Activated CD8-positive, alpha-beta memory T cell treated with anti-CD3 and anti-CD28 coated beads, Interleukin-2, amount 50 U/mL, for 4 hours (primary cell): Measurements from ENCODE around the gene CAPN13.
"Not testable (repeated sequence)": the region's sequence is repeated elsewhere in the genome, so short reads cannot be mapped to it uniquely, and the experiment has no call there.

Experiments used
- DNase-seq: peaks from one replicate; pipeline ENCODE4 v3.0.0-alpha.2; 2020

CAPN13 gene

GRCh38 chr2:30697242-30698103 is 109.8 kb downstream of the CAPN13 start:
- not testable (repeated sequence) for DNase-seq

DNA sequence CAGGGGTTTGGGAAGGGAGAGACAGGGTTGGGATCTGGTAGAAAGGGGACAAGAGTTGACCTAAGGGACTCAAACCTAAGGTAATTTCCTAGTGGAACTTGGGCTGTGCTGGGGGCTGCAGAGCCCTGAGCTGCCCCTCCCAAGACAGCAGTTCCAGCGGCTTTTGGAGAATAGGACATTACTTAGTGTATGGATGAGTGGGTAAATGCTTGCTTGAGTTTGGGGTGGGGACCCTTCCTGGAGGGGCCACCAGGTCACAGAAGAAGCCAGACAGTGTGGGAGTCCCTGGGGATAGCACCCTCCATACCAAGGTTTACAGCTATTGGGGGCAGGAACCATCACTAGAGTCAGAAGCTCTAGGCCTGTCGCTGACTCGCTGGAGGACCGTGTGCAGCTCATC is 111.5 kb downstream of the CAPN13 start:
- no peak for DNase-seq

- no peak for DNase-seq
These were observed 112.8 kb downstream of the CAPN13 start for GRCh38 chr2:30694286-30695055.

DNA sequence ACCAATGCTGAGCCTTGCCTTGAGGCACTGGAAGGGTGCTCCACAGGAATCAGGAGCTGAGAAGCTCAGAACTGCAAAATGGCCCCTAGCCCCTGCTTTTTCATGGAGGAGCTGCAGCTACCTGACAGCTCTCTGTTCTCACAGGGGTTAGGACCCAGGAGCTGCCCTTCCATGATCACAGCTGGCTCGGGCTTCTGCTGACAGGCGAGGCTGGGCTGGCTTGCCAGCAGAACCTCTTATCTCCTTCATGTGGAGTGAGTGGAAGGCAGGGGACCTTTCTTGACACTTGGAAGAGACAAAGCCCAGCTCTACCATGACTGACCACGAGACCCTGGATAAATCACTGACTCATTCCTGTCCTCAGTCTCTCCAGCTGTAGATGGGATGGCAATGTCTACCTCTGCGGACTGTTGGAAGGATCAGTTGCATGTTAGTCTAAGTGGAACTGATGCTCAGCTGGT is 113.4 kb downstream of the CAPN13 start:
- DNase-seq, result no peak

GRCh38 chr2:30692829-30693275 is 114.4 kb downstream of the CAPN13 start:
- no peak for DNase-seq

DNA sequence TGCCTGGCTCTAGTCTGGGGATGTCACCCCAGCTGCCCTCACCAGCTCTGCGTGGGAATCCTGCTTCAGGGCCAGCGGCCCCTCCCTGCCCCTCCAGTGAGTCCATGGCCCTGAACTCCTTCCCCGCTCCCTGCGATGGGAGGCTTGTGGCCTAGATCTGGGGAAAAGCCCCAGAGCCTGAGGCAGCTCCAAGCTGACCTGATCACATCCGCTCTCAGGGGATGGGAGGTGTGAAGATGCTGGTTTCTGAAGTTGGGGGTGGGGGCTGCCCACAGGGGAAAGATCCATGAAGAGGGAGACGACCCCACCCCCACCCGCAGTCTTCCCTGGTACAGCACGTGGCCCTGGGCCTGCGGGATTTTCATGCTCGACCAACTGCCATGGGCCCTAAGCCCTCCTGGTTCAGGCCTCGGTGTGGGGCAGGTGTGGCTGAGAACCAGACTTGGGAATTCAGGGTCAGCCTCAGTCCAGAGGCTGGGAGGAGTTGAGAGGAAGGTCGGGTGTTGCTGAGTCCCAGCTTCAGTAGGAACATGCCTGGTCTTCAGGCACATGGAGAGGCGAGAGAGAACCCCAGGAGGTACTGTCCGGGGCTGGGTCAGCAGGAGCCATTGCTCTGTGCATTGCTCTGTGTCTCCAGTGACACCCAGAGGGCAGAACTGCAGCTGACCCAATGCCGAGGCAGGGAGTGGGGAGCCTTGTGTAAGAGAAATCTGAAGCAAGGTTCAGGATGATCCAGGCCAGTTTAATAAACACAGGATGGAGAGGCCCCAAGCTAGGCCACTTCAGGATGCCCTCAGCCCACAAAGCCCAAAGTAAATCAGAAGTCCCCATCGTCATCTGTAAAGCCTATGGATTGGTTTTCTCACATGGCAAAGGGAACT is 115.1 kb downstream of the CAPN13 start:
- no peak for DNase-seq

DNA sequence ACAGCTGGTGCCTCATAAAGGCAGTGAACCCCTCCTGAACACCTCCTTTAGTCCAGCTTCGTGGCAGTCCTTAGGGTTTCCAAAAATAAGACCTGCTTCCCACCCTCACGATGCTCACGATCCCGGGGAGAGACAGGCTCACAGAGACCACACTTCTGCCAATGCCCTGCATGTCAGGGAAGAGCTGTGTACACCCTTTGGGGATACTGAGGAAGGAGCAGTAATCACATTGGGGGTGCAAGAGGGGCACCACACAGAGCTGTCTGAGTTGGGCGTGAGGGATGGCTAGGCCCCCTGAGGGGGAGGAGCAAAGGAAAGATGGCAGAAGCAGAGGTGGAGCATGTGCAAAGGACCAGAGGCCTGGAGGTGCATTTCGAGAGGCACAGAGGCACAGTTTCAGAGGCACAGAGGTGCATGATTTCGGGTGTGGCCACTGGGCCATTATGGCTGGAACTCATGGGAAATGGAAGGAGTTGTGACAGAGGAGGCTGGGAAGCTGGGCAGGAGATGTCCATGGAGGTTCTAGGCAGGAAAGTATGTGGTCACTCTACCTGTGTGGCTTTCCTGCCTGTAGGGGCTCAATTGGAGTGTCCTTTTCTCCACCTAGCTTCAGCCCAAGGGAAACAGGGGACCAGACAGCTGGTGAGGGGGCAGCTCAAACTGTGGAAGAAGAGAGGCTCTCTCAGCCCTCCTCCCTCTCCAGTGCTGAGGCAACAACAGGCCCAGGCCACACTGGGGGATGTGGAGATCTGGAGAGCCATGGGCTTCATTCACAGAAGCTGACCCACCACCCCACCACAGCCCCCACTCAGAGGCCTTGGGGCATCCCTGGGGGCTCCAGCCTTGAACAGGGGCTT is 115.9 kb downstream of the CAPN13 start:
- no peak for DNase-seq

DNA sequence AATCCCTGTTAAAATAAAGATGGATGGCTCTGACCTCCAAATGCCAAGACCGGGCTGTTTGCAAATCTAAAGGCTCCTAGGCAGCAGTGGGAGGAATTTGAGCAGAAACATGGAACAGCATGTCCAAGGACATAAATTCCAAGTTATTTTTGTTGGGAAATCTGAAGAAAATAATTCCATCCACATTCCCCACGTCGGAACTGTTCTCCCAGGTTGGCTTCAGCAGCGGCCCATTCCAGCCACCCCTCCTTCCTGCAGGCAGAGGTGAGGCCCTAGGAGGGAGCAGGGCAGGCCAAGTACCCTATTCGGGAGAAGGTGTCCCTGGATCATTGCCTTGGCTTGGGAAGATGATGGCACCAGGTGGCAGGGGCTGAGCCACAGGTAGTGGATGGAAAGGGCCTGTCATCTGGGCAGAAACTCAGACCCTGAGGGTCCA is 117.1 kb downstream of the CAPN13 start:
- no peak for DNase-seq

DNA sequence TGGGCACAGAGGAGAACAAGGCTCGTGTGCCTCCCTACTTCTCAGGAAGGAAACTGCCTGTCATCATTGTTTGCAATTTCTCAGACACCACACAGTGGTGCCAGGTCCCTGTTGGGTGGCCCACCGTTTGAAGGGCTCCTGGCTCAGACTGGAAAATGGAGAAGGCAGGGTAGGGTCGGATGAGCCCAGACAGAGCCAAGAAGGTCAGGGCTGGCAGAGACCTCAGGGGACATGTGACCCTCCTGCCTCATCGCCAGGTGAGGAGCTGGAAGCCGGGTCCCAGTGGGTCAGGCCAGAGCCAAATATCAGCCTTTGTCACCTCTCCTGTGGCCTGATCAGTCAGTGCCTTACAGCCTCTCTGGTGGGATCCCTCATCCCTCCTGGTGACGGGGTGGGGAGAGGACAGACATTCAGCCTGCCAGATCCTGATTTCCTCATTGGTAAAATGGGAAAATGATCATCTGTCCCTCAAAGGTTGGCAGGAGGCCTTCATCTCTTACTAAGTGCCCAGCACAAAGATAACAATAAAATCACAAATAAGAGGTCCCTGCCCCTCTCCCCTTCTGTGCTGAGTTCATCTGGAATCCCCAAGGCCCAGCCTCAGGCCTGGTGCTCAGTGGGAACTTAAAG is 117.6 kb downstream of the CAPN13 start:
- DNase-seq, result no peak

GRCh38 chr2:30688956-30689401 is 118.3 kb downstream of the CAPN13 start:
- DNase-seq, result no peak

- no peak for DNase-seq
These were observed 120.6 kb downstream of the CAPN13 start for GRCh38 chr2:30686669-30687068.

- DNase-seq, result no peak
These were observed 121.2 kb downstream of the CAPN13 start for GRCh38 chr2:30686000-30686399.

DNA sequence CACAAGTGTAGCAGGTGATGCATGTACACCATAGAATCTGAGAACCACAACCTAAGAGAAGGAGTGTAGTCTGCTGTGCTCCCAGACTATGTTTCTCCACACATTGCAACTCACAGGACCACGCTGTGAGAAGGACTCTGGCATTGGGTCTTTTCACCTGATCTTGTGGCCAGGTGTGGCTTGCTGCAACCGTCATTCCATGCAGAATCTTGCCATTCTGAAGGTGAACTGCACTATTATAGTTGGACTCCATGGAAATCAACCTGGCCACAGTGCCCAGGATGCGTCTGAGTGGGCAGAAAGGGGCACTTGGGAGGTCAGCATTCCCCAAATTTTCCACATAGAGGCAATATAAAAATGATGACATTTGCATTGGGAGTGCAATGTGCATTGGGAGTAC is 122.2 kb downstream of the CAPN13 start:
- no peak for DNase-seq

- no peak for DNase-seq
These were observed 122.7 kb downstream of the CAPN13 start for GRCh38 chr2:30684516-30684915.

GRCh38 chr2:30684026-30684425 is 123.2 kb downstream of the CAPN13 start:
- DNase-seq, result no peak

- no peak for DNase-seq
These were observed 123.8 kb downstream of the CAPN13 start for GRCh38 chr2:30683236-30683956.

- no peak for DNase-seq
These were observed 126.2 kb downstream of the CAPN13 start for GRCh38 chr2:30681022-30681421.

GRCh38 chr2:30680121-30680520 is 127.1 kb downstream of the CAPN13 start:
- no peak for DNase-seq

DNA sequence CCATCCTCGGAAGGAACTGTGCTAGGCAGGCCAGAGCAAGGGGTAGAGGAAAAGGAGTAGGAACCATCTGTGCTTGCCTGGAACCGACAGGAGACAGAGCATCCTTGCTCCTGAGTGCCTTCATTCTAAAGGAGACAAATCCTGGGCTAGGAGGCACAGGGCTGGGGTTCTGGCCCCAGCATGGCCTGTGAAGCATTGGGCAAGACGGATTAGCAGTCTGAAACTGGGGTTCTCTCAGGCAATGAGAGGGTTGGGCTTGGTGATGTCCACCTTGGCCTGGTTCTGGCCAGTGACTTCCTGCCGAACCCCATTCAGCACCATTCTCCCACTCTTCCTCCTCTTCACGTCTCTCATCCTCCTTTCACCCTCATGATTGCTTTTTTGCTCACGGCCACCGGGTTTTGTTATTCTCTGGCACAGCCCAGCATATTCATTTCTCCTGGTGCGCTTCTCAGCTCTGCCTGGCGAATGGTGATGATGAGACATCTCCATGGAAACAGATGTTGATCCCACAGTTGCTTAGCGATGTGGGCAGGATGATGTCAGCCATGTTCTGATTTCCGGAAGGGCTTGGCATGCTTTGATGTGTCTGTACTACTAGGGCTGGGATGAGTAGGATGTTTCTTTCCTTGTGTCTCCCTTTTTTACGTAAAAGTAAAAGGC is 127.7 kb downstream of the CAPN13 start:
- DNase-seq, result no peak
